ENCODE measurements around the gene CDH13. TPM values are rescaled to one million over a fixed set of nuclear protein-coding genes. Genes with fewer than 3 reads are reported as not detected.

The CDH13 gene
- total RNA-seq, 1 experiment from 2014 or later = not detected

DNA sequence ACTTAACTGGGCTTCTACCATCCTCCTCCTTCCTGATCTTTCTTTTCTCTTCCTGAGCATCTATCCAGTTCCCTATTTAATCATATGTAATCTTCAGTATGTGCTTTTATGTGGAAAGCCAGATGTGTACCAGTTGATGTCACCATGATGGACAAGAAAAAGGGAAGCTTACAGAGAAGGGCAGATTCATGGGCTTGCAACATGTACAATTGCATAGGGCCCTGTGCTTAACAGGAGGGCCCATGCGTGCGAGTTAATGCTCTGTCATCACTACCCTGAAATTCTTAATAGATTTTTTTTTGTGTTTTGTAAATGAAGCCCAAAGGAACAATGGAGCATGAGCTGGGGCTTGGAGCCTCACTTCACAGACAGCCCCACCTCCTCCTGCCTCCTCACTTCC lies 124.3 kb downstream of the CDH13 start:
- in situ Hi-C loops (cut with HindIII; ENCODE audit: low pct_unique_long_range_greater_than_20kb, low sequenced_read_pairs) = no loop called here
- no peak for DNase-seq (ENCODE audit: low read depth, low spot score)

- no peak for DNase-seq (ENCODE audit: low read depth, low spot score)
- in situ Hi-C loops (cut with HindIII; ENCODE audit: low pct_unique_long_range_greater_than_20kb, low sequenced_read_pairs) = no loop called here
Measured at GRCh38 chr16:82752172-82752571, 125.4 kb downstream of the CDH13 start.

DNA sequence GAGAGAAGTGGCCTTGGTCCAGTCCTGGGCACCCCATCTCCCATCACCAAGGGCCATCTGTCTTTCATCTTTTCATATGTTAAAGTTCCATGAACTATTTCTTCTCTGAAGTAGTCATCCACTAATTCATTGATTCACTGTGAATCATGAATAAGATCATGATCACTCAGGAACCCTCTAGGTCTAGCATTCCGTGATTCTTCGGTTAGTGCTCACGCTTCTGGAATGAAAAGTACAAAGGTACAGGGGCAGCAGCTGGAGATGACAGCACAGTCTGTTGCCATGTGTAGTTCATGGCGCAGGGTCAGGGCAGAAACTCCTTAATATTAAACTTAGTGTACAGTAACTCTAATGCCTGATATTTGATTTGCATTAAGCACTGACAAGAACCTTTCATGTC lies 127.1 kb downstream of the CDH13 start:
- no peak for DNase-seq (ENCODE audit: low read depth, low spot score)
- in situ Hi-C loops (cut with HindIII; ENCODE audit: low pct_unique_long_range_greater_than_20kb, low sequenced_read_pairs) = no loop called here

DNA sequence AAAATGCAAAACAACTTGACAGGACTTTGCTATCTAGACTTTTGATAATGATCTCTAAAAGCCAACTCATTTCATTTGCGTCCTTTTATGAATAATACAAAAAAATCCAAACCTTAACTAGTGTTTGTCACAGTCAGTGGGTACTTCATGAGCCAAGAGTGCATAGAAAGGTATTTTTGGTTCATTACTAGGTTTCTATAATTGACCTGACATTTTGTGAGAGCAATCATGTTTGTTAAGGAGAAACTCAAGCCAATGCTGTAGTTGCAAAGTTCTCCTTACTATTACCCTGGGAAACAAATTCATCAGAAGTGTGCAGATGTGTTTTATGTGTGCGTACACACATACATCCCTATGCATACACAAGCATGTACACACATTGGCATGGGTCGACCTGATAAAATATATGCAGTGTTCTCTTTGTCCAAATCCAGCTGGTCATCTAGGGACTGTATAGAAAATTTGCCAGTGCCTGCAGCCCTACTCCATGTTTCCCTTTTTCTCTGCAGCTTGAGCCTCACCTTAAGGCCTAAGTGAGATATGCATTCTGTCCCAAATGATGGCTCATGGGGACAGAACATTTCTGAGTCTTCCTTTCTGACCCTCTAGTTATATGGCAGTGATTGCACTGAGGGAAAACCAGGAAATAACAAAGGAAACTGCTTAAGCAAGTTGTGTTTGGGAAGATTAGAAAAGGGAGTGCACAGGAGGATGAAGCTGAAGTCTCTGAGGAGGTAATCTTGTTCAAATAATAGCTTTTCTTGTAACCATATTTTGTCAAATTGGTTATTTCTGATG lies 128.1 kb downstream of the CDH13 start:
- in situ Hi-C loops (cut with HindIII; ENCODE audit: low pct_unique_long_range_greater_than_20kb, low sequenced_read_pairs) = no loop called here
- DNase-seq (ENCODE audit: low read depth, low spot score) = no peak

GRCh38 chr16:82755570-82756282 lies 129.0 kb downstream of the CDH13 start:
- in situ Hi-C loops (cut with HindIII; ENCODE audit: low pct_unique_long_range_greater_than_20kb, low sequenced_read_pairs) = no loop called here
- DNase-seq (ENCODE audit: low read depth, low spot score) = peak; percentile 5

DNA sequence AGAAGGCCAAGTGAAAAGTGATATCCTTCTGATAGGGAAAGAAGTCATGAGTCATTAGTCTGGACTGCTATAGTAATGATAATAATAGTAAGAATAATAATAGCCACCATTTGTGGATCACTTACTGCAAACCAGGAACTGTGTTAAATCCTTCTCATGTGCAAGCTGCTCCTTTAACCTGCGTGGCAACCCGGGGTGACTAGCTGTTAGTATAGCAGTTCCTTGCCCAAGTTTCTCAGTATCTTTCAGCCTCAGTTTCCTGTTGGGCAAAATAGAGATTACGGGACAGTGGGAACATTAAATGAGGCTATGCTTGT lies 129.5 kb downstream of the CDH13 start:
- in situ Hi-C loops (cut with HindIII; ENCODE audit: low pct_unique_long_range_greater_than_20kb, low sequenced_read_pairs) = no loop called here
- no peak for DNase-seq (ENCODE audit: low read depth, low spot score)

GRCh38 chr16:82758406-82758805 lies 131.6 kb downstream of the CDH13 start:
- DNase-seq (ENCODE audit: low read depth, low spot score) = no peak

GRCh38 chr16:82758904-82759303 lies 132.1 kb downstream of the CDH13 start:
- DNase-seq (ENCODE audit: low read depth, low spot score) = no peak
- in situ Hi-C loops (cut with HindIII; ENCODE audit: low pct_unique_long_range_greater_than_20kb, low sequenced_read_pairs) = no loop called here

More at GRCh38 chr16:82758406-82758805, 131.6 kb downstream of the CDH13 start:
- in situ Hi-C loops (cut with HindIII; ENCODE audit: low pct_unique_long_range_greater_than_20kb, low sequenced_read_pairs) = no loop called here

DNA sequence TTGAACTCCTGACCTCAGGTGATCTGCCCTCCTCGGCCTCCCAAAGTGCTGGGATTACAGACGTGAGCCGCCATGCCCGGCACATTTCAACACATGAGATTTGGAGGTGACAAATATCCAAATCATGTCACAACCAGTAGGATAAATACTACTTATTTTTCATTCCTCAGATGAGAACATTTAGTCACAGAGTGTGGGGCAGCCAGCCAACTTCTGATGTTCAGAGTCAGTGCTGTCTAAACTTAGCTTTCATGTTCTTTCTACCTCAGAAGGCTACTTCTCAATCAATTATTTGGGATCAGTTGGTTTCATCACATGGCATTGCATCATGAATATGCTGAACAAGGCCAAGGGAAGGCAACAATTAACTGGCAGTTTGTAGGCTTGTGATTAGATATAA lies 134.5 kb downstream of the CDH13 start:
- DNase-seq (ENCODE audit: low read depth, low spot score) = no peak
- in situ Hi-C loops (cut with HindIII; ENCODE audit: low pct_unique_long_range_greater_than_20kb, low sequenced_read_pairs) = no loop called here

GRCh38 chr16:82761858-82762257 lies 135.1 kb downstream of the CDH13 start:
- DNase-seq (ENCODE audit: low read depth, low spot score) = no peak
- in situ Hi-C loops (cut with HindIII; ENCODE audit: low pct_unique_long_range_greater_than_20kb, low sequenced_read_pairs) = no loop called here

- in situ Hi-C loops (cut with HindIII; ENCODE audit: low pct_unique_long_range_greater_than_20kb, low sequenced_read_pairs) = no loop called here
- DNase-seq (ENCODE audit: low read depth, low spot score) = no peak
Measured at GRCh38 chr16:82763371-82763770, 136.6 kb downstream of the CDH13 start.

DNA sequence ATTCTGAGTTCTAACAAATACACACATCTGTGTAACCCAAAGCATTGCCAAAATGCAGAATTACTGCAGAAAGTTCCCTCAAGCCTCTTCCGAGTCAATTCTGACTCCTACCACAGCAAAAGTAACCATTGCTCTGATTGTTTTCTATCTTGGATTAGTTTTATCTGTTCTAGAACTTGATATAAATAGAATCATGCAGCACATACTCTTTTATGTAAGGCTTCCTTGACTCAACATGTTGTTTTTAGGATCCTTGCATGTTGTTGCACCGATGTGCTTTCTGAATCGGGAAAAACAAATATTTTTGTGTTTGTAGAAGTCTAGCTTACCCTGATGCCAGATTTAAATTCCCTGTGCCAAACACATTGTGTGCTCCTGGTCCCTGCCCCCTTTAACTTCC lies 140.4 kb downstream of the CDH13 start:
- DNase-seq (ENCODE audit: low read depth, low spot score) = no peak
- in situ Hi-C loops (cut with HindIII; ENCODE audit: low pct_unique_long_range_greater_than_20kb, low sequenced_read_pairs) = no loop called here

GRCh38 chr16:82767808-82768207 lies 141.0 kb downstream of the CDH13 start:
- no peak for DNase-seq (ENCODE audit: low read depth, low spot score)
- in situ Hi-C loops (cut with HindIII; ENCODE audit: low pct_unique_long_range_greater_than_20kb, low sequenced_read_pairs) = no loop called here

GRCh38 chr16:82769845-82770244 lies 143.1 kb downstream of the CDH13 start:
- in situ Hi-C loops (cut with HindIII; ENCODE audit: low pct_unique_long_range_greater_than_20kb, low sequenced_read_pairs) = no loop called here
- DNase-seq (ENCODE audit: low read depth, low spot score) = no peak

GRCh38 chr16:82772215-82772614 lies 145.4 kb downstream of the CDH13 start:
- in situ Hi-C loops (cut with HindIII; ENCODE audit: low pct_unique_long_range_greater_than_20kb, low sequenced_read_pairs) = no loop called here
- no peak for DNase-seq (ENCODE audit: low read depth, low spot score)

- in situ Hi-C loops (cut with HindIII; ENCODE audit: low pct_unique_long_range_greater_than_20kb, low sequenced_read_pairs) = no loop called here
- peak; percentile 25 for DNase-seq (ENCODE audit: low read depth, low spot score)
Measured at GRCh38 chr16:82773018-82773417, 146.2 kb downstream of the CDH13 start.

GRCh38 chr16:82776470-82777146 lies 149.8 kb downstream of the CDH13 start:
- in situ Hi-C loops (cut with HindIII; ENCODE audit: low pct_unique_long_range_greater_than_20kb, low sequenced_read_pairs) = no loop called here
- DNase-seq (ENCODE audit: low read depth, low spot score) = no peak

DNA sequence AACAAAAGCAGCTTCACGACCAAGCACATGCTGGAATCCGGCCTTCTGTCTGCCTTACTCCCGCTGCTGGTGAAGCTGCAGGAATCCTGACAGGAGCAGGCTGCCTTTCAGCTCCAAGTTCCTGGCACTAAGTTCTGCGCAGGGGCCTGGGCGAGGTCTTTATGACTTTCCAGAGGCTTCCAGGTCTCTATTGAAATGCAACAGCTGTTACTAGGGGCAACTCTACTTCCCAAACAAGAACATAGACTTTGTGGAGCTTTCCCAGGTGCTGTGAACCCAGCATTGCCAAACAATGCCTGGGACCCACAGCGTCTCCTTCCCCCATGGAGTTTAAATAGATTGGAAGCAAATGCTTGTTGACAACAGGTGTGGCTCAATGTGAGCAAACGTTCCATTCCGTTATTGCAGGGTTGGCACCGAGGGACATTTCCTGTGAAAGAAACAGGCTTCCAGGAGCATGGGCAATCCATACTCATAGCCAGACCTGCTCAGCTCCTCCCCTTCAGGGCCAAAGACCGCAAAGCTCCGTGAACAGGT lies 156.0 kb downstream of the CDH13 start:
- no peak for DNase-seq (ENCODE audit: low read depth, low spot score)
- in situ Hi-C loops (cut with HindIII; ENCODE audit: low pct_unique_long_range_greater_than_20kb, low sequenced_read_pairs) = no loop called here
